H1 (cell line): Measurements from ENCODE around the gene QRICH1. TPM values are rescaled to one million over a fixed set of nuclear protein-coding genes. Genes with fewer than 3 reads are reported as not detected.

Source experiments
- CTCF ChIA-PET: fragments of 300-600 bp; sonication (Branson Sonifier 250); formaldehyde crosslinking; loops from one replicate; lab custom pipeline; 2021; ENCODE audit not compliant: partially characterized antibody; lab: Charles Lee
- POLR2A ChIA-PET: fragments of 300-600 bp; sonication (Branson Sonifier 250); formaldehyde crosslinking; loops from one replicate; lab custom pipeline; 2021; ENCODE audit warnings: inconsistent platforms; ENCODE audit not compliant: partially characterized antibody; lab: Charles Lee
- DNase-seq, 2 experiments: peaks; one replicate each; pipeline versions ENCODE4 v3.0.0 to v3.0.0-alpha.2; 2010 to 2022; ENCODE audit warnings: low spot score in 2 of 2, low read depth in 1 of 2, mixed read lengths in 1 of 2
- FAIRE-seq: peaks from 2 replicates; lab custom pipeline; 2011; peaks lifted over from hg19 to GRCh38; lab: Jason Lieb, UNC
- H2AFZ ChIP-seq: 2 replicates; pipeline ENCODE4 v1.8.1; 2012; ENCODE audit warnings: low read length, inconsistent platforms
- H2AK5ac ChIP-seq: 2 replicates; pipeline ENCODE4 v1.6.1; 2013; ENCODE audit warnings: low read depth, low read length
- H2BK120ac ChIP-seq: replicated peaks from 2 replicates; pipeline ENCODE3; 2013; ENCODE audit warnings: low read depth, low read length, inconsistent platforms
- H2BK12ac ChIP-seq: 2 replicates; pipeline ENCODE4 v1.6.1; 2013; ENCODE audit warnings: low read depth, low read length
- H2BK15ac ChIP-seq: 2 replicates; pipeline ENCODE4 v1.6.1; 2013; ENCODE audit warnings: low read length
- H2BK20ac ChIP-seq: 2 replicates; pipeline ENCODE4 v1.6.1; 2013; ENCODE audit warnings: low read length
- H2BK5ac ChIP-seq: 2 replicates; pipeline ENCODE4 v1.6.1; 2013; ENCODE audit warnings: low read depth, low read length
- H3K14ac ChIP-seq: 2 replicates; pipeline ENCODE4 v1.6.1; 2013; ENCODE audit warnings: inconsistent platforms; ENCODE audit not compliant: insufficient read length
- H3K18ac ChIP-seq: 2 replicates; pipeline ENCODE4 v1.6.1; 2013; ENCODE audit warnings: low read length; ENCODE audit errors: extremely low read depth
- H3K23ac ChIP-seq: 2 replicates; pipeline ENCODE4 v1.6.1; 2013; ENCODE audit warnings: inconsistent platforms; ENCODE audit not compliant: insufficient read length
- H3K23me2 ChIP-seq: 2 replicates; pipeline ENCODE4 v1.6.1; 2013; ENCODE audit warnings: low read depth, low read length
- H3K27ac ChIP-seq: 2 replicates; pipeline ENCODE4 v1.6.1; 2011; ENCODE audit warnings: low read depth, low read length, inconsistent platforms
- H3K27me3 ChIP-seq, 4 experiments: replicated peaks in 1 of 4; 1 replicate in 1 of 4; 2 replicates in 3 of 4; pipeline versions ENCODE4 v1.6.1 to v1.8.1; 2011 to 2013; ENCODE audit warnings: low read length in 3 of 4, mild to moderate bottlenecking in 3 of 4, inconsistent platforms in 2 of 4, mixed read lengths in 2 of 4, moderate library complexity in 1 of 4; ENCODE audit not compliant: control insufficient read depth in 3 of 4, insufficient read depth in 3 of 4; ENCODE audit errors: extremely low read depth in 1 of 4
- H3K36me3 ChIP-seq, 4 experiments: 2 replicates each; pipeline versions ENCODE4 v1.6.1 to v1.8.1; 2011 to 2013; ENCODE audit warnings: mild to moderate bottlenecking in 4 of 4, low read length in 3 of 4, moderate library complexity in 2 of 4, control low read depth in 1 of 4, inconsistent platforms in 1 of 4; ENCODE audit not compliant: insufficient read depth in 4 of 4, control insufficient read depth in 2 of 4
- H3K4ac ChIP-seq: replicated peaks from 2 replicates; pipeline ENCODE3; 2013; ENCODE audit warnings: low read length, low read depth, mixed read lengths, inconsistent platforms; ENCODE audit not compliant: insufficient read length
- H3K4me1 ChIP-seq, 4 experiments: replicated peaks in 1 of 4; 1 replicate in 1 of 4; 2 replicates in 3 of 4; pipeline versions ENCODE4 v1.6.1 to v1.8.1; 2011 to 2013; ENCODE audit warnings: low read length in 3 of 4, inconsistent platforms in 2 of 4, mixed read lengths in 1 of 4; ENCODE audit not compliant: insufficient read depth in 4 of 4, control insufficient read depth in 3 of 4
- H3K4me2 ChIP-seq, 2 experiments: 2 replicates each; pipeline versions ENCODE4 v1.6.1 to v1.8.1; 2011 to 2013; ENCODE audit warnings: low read depth in 2 of 2, low read length in 2 of 2, control low read depth in 1 of 2, inconsistent platforms in 1 of 2, mild to moderate bottlenecking in 1 of 2; ENCODE audit not compliant: insufficient read depth in 1 of 2
- H3K4me3 ChIP-seq, 4 experiments: fragments of 200-600, 300-600 bp in 1 of 4; sonication (generic), shearing (Covaris generic), sonication (Bioruptor Twin) in 1 of 4; 2 replicates each; pipeline versions ENCODE4 v1.5.1 to v1.8.1; 2011 to 2016; ENCODE audit warnings: low read length in 4 of 4, low read depth in 3 of 4, control low read depth in 2 of 4, inconsistent platforms in 2 of 4, mild to moderate bottlenecking in 2 of 4, mixed read lengths in 1 of 4, moderate library complexity in 1 of 4; ENCODE audit not compliant: insufficient read depth in 2 of 4; ENCODE audit errors: extremely low read depth in 1 of 4
- H3K56ac ChIP-seq: replicated peaks from 2 replicates; pipeline ENCODE3; 2013; ENCODE audit warnings: low read depth, mild to moderate bottlenecking, mixed read lengths, low read length, inconsistent platforms; ENCODE audit not compliant: insufficient read length
- H3K79me1 ChIP-seq: 2 replicates; pipeline ENCODE4 v1.6.1; 2013; ENCODE audit warnings: low read depth, low read length, control low read depth
- H3K79me2 ChIP-seq, 2 experiments: 2 replicates each; pipeline versions ENCODE4 v1.6.1 to v1.8.1; 2012 to 2013; ENCODE audit warnings: low read length in 2 of 2, mild to moderate bottlenecking in 2 of 2, inconsistent platforms in 1 of 2; ENCODE audit not compliant: insufficient read depth in 2 of 2, control insufficient read depth in 1 of 2
- H3K9ac ChIP-seq, 4 experiments: replicated peaks in 1 of 4; 1 replicate in 1 of 4; 2 replicates in 3 of 4; pipeline versions ENCODE4 v1.6.1 to v1.8.1; 2011 to 2013; ENCODE audit warnings: low read depth in 3 of 4, low read length in 3 of 4, control low read depth in 2 of 4, mild to moderate bottlenecking in 2 of 4, moderate library complexity in 2 of 4, inconsistent platforms in 1 of 4; ENCODE audit errors: extremely low read depth in 1 of 4
- H3K9me3 ChIP-seq, 2 experiments: 2 replicates each; pipeline versions ENCODE4 v1.6.1 to v1.8.1; 2012 to 2013; ENCODE audit warnings: mild to moderate bottlenecking in 2 of 2, moderate library complexity in 2 of 2, control low read depth in 1 of 2, inconsistent platforms in 1 of 2, low read depth in 1 of 2, low read length in 1 of 2, mixed read lengths in 1 of 2; ENCODE audit not compliant: insufficient read depth in 2 of 2
- H4K20me1 ChIP-seq, 2 experiments: replicated peaks in 1 of 2; 2 replicates each; pipeline versions ENCODE3 to v1.8.1; 2011 to 2013; ENCODE audit warnings: inconsistent platforms in 2 of 2, low read length in 2 of 2, mild to moderate bottlenecking in 1 of 2; ENCODE audit not compliant: insufficient read depth in 2 of 2, control insufficient read depth in 1 of 2
- H4K5ac ChIP-seq: 2 replicates; pipeline ENCODE4 v1.6.1; 2013; ENCODE audit warnings: low read length, low read depth, mixed read lengths, inconsistent platforms; ENCODE audit not compliant: insufficient read length
- H4K8ac ChIP-seq: 2 replicates; pipeline ENCODE4 v1.8.0; 2013; ENCODE audit warnings: mild to moderate bottlenecking, moderate library complexity, low read length, inconsistent platforms; ENCODE audit not compliant: insufficient read depth; ENCODE audit errors: extremely low read depth
- H4K91ac ChIP-seq: replicated peaks from 2 replicates; pipeline ENCODE3; 2013; ENCODE audit warnings: low read length, mixed read lengths, inconsistent platforms; ENCODE audit not compliant: insufficient read length
- ATF2 ChIP-seq: IDR thresholded peaks from 2 replicates; pipeline ENCODE4 v1.6.1; 2012; ENCODE audit warnings: low read length, inconsistent platforms
- BCL11A ChIP-seq, 2 experiments: IDR thresholded peaks; one replicate each; pipeline ENCODE4 v1.6.1; 2011; ENCODE audit warnings: low read depth in 2 of 2, low read length in 2 of 2, mild to moderate bottlenecking in 2 of 2
- CHD1 ChIP-seq: IDR thresholded peaks from 2 replicates; pipeline ENCODE4 v1.6.1; 2012; ENCODE audit warnings: low read depth, low read length, improper control_type of control experiment
- CTCF ChIP-seq, 3 experiments: IDR thresholded peaks; 1 replicate in 2 of 3; 2 replicates in 1 of 3; pipeline versions ENCODE4 v1.5.1 to v1.6.1; 2011; ENCODE audit warnings: low read length in 3 of 3, mild to moderate bottlenecking in 3 of 3, inconsistent platforms in 2 of 3, low read depth in 1 of 3, moderate library complexity in 1 of 3; ENCODE audit not compliant: insufficient read depth in 1 of 3; ENCODE audit errors: control extremely low read depth in 1 of 3
- EP300 ChIP-seq, 2 experiments: IDR thresholded peaks; 1 replicate in 1 of 2; 2 replicates in 1 of 2; pipeline ENCODE4 v1.6.1; 2011 to 2012; ENCODE audit warnings: low read depth in 2 of 2, low read length in 2 of 2, mild to moderate bottlenecking in 2 of 2, borderline replicate concordance in 1 of 2, inconsistent platforms in 1 of 2, moderate library complexity in 1 of 2
- KDM4A ChIP-seq: IDR thresholded peaks from one replicate; pipeline ENCODE4 v1.7.1; 2012; ENCODE audit warnings: low read depth, mild to moderate bottlenecking, moderate library complexity, low read length, inconsistent platforms; ENCODE audit not compliant: severe bottlenecking
- SIRT6 ChIP-seq: IDR thresholded peaks from one replicate; pipeline ENCODE4 v1.7.1; 2012; ENCODE audit warnings: low read length, inconsistent platforms
- SP2 ChIP-seq: IDR thresholded peaks from 2 replicates; pipeline ENCODE4 v1.6.1; 2012; ENCODE audit warnings: mild to moderate bottlenecking, low read length, inconsistent platforms
- WGBS, 2 experiments: shearing (Covaris generic) in 1 of 2; methylation state at CpG; one replicate each; pipeline versions ENCODE4 v1.1.6 to v1.1.7; 2013 to 2015; ENCODE audit warnings: low lambda C conversion rate in 2 of 2, mixed read lengths in 2 of 2, inconsistent platforms in 1 of 2, low coverage in 1 of 2, missing lambda C conversion rate in 1 of 2; ENCODE audit not compliant: insufficient replicate concordance in 2 of 2, insufficient coverage in 1 of 2, insufficient read length in 1 of 2; ENCODE audit errors: extremely low coverage in 1 of 2, missing lambda C conversion rate in 1 of 2; 5-methylcytosine and 5-hydroxymethylcytosine counted together
- polyA plus RNA-seq, 7 experiments: library from polyadenylated mRNA; depleted of rRNA in 3 of 7; stranded (reverse) in 5 of 7; unstranded in 2 of 7; fragments of >200 nt in 5 of 7; fragments of 200-250 nt in 2 of 7; gene quantifications; 1 replicate in 5 of 7; 2 replicates in 1 of 7; 4 replicates in 1 of 7; pipeline versions ENCODE4 v1.2.1 to v1.2.3, GENCODE V29; 2011 to 2013; ENCODE audit warnings: missing spikeins in 2 of 7, mixed read lengths in 2 of 7
- total RNA-seq: library from RNA; stranded (reverse); fragmentation: NEBNext Ultra II Directional; extraction: Animal tissue kit (Norgen Biotek cat#: 25700); gene quantifications from 2 replicates; pipeline ENCODE4 v1.2.1, GENCODE V29; 2021

Gene QRICH1
- total and polyA plus RNA-seq, 2 of the 8 experiments (the other 6 are each of a cell fraction or from before 2014, with no cell fraction given): 128 to 142 TPM

GRCh38 chr3:49132073-49132436 is 38.2 kb upstream of the QRICH1 start:
- Histone ChIP-seq H4K91ac (peak overlapping the region; percentile 87), H3K14ac (no peak overlapping the region), H2AK5ac (peak overlapping the region; percentile 75; the same call in 1 of the 2 replicates), H2BK120ac (no peak overlapping the region), H2BK20ac (no peak overlapping the region), H3K27ac (peak overlapping the region; percentile 10; the same call in 1 of the 2 replicates), H3K4me2 (peak overlapping the region; percentile 76 to 90), H3K27me3 (no peaks in the 10 kb centered on the region), H3K4me1 (peaks cover 0 to 8% (median 7%) of the 10 kb centered on the region in 4 experiments; a peak in 6 of 7 replicates), H3K4me3 (peak overlapping the region; percentile 62 to 92 (median 81)), H2AFZ (no peak overlapping the region), H4K8ac (no peak overlapping the region), H3K4ac (peak overlapping the region; percentile 60), H3K23ac (no peak overlapping the region), H3K9me3 (no peaks in the 10 kb centered on the region), H3K36me3 (0 out of 8 replicates have a peak, but pooled peaks cover 0 to 2% (median 0%) of the 10 kb centered on the region in 4 experiments), H2BK5ac (peak overlapping the region; percentile 89), H3K79me1 (0 out of 2 replicates have a peak, but pooled peaks cover 4% of the 10 kb centered on the region), H3K79me2 (no peaks in the 10 kb centered on the region), H2BK15ac (no peak overlapping the region), H3K9ac (peak overlapping the region in 3 of 4 experiments; percentile 24 to 48 (median 36); a peak in 5 of 7 replicates), H4K5ac (no peak overlapping the region), H2BK12ac (peak overlapping the region; percentile 71; the same call in 1 of the 2 replicates), H4K20me1 (peaks cover 0 to 4% of the 10 kb centered on the region in 2 experiments), H3K56ac (no peak overlapping the region), H3K18ac (no peak overlapping the region), H3K23me2 (peaks cover 12% of the 10 kb centered on the region)
- 66% methylated on average over 9 of the region's 9 CpGs; no CpG with 5 or more reads in 1 of the 2 experiments for WGBS, 2 experiments
- POLR2A ChIA-PET: interaction anchor here (0.6 to 2.4 kb wide), 16 partner anchors 11 to 280 kb away, joined by 3 to 19 read pairs (median 4); partner anchors contain the start of genes NDUFAF3, QARS1, RHOA and USP19
- CTCF ChIA-PET: interaction anchor here (0.7 to 5.5 kb wide), 13 partner anchors 10 to 283 kb away, joined by 3 to 43 read pairs (median 3); partner anchors contain the start of genes KLHDC8B and USP19
- DNase-seq (no peak), FAIRE-seq (no peak)
- TF ChIP-seq CHD1: no peak
- TF ChIP-seq BCL11A (IDR thresholded peaks at IDR 0.05; ENCODE audit: low read depth in 2 of 2, low read length in 2 of 2): no peak
- TF ChIP-seq ATF2: no peak
- TF ChIP-seq EP300 (IDR thresholded peaks at IDR 0.05; ENCODE audit: borderline replicate concordance in 1 of 2, low read depth in 2 of 2, low read length in 2 of 2): no peak
- TF ChIP-seq SP2: no peak
- TF ChIP-seq CTCF (IDR thresholded peaks at IDR 0.05; ENCODE audit: control extremely low read depth in 1 of 3, insufficient read depth in 1 of 3, low read depth in 1 of 3, low read length in 3 of 3): no peak
- TF ChIP-seq SIRT6: no peak
- TF ChIP-seq KDM4A: no peak
